Mucosa of stomach (tissue), 1 donor: ENCODE results near the gene CPLX3.

Experiments
- H3K27me3 ChIP-seq: one replicate; pipeline ENCODE4 v1.7.0; 2013; ENCODE audit warnings: mild to moderate bottlenecking, low read length; ENCODE audit not compliant: control insufficient read depth, insufficient read depth
- H3K36me3 ChIP-seq: one replicate; pipeline ENCODE4 v1.7.0; 2013; ENCODE audit warnings: low read length; ENCODE audit not compliant: control insufficient read depth, insufficient read depth
- H3K4me1 ChIP-seq: one replicate; pipeline ENCODE4 v1.7.0; 2013; ENCODE audit warnings: mild to moderate bottlenecking, low read length; ENCODE audit not compliant: control insufficient read depth, insufficient read depth
- H3K4me3 ChIP-seq: one replicate; pipeline ENCODE4 v1.7.0; 2013; ENCODE audit warnings: low read length
- H3K9ac ChIP-seq: one replicate; pipeline ENCODE4 v1.7.0; 2013; ENCODE audit warnings: mild to moderate bottlenecking, low read length, moderate library complexity
- H3K9me3 ChIP-seq: one replicate; pipeline ENCODE4 v1.7.0; 2013; ENCODE audit warnings: mild to moderate bottlenecking, low read length, moderate library complexity; ENCODE audit not compliant: control insufficient read depth
- donor health status: Pancreatic carcinoma.

Gene CPLX3

GRCh38 chr15:74847432-74847831 lies 21.0 kb downstream of the CPLX3 start:
- Histone ChIP-seq H3K36me3 (peaks cover 30% of the 10 kb centered on the region), H3K9ac (no peak overlapping the region), H3K4me3 (no peak overlapping the region), H3K4me1 (peaks cover 40% of the 10 kb centered on the region), H3K9me3 (no peaks in the 10 kb centered on the region), H3K27me3 (no peaks in the 10 kb centered on the region)

- no peak overlapping the region for H3K9ac ChIP-seq
- H3K36me3 ChIP-seq = peaks cover 45% of the 10 kb centered on the region
Observed at GRCh38 chr15:74850393-74850792, 24.0 kb downstream of the CPLX3 start.

GRCh38 chr15:74851960-74852359 lies 25.5 kb downstream of the CPLX3 start:
- Histone ChIP-seq H3K27me3 (no peaks in the 10 kb centered on the region), H3K4me1 (peaks cover 38% of the 10 kb centered on the region), H3K9me3 (no peaks in the 10 kb centered on the region), H3K9ac (no peak overlapping the region), H3K4me3 (no peak overlapping the region), H3K36me3 (peaks cover 41% of the 10 kb centered on the region)

More at GRCh38 chr15:74850393-74850792, 24.0 kb downstream of the CPLX3 start:
- Histone ChIP-seq H3K4me1 (peaks cover 37% of the 10 kb centered on the region), H3K9me3 (no peaks in the 10 kb centered on the region), H3K27me3 (no peaks in the 10 kb centered on the region), H3K4me3 (no peak overlapping the region)

GRCh38 chr15:74854453-74855022 lies 28.1 kb downstream of the CPLX3 start:
- H3K9me3 ChIP-seq = no peaks in the 10 kb centered on the region
- H3K4me3 ChIP-seq = no peak overlapping the region
- H3K27me3 ChIP-seq = no peaks in the 10 kb centered on the region

GRCh38 chr15:74855857-74856256 lies 29.4 kb downstream of the CPLX3 start:
- no peaks in the 10 kb centered on the region for H3K9me3 ChIP-seq
- H3K9ac ChIP-seq = no peak overlapping the region
- peaks cover 48% of the 10 kb centered on the region for H3K4me1 ChIP-seq
- no peak overlapping the region for H3K4me3 ChIP-seq
- H3K36me3 ChIP-seq = peaks cover 25% of the 10 kb centered on the region
- H3K27me3 ChIP-seq = no peaks in the 10 kb centered on the region

More at GRCh38 chr15:74854453-74855022, 28.1 kb downstream of the CPLX3 start:
- no peak overlapping the region for H3K9ac ChIP-seq
- H3K36me3 ChIP-seq = peaks cover 25% of the 10 kb centered on the region
- H3K4me1 ChIP-seq = peaks cover 47% of the 10 kb centered on the region

- Histone ChIP-seq H3K27me3 (no peaks in the 10 kb centered on the region), H3K4me3 (no peak overlapping the region), H3K9ac (no peak overlapping the region), H3K36me3 (peaks cover 20% of the 10 kb centered on the region), H3K4me1 (peaks cover 42% of the 10 kb centered on the region), H3K9me3 (no peaks in the 10 kb centered on the region)
Observed at GRCh38 chr15:74856537-74856936, 30.1 kb downstream of the CPLX3 start.

GRCh38 chr15:74857082-74857655 lies 30.7 kb downstream of the CPLX3 start:
- H3K4me1 ChIP-seq = peaks cover 42% of the 10 kb centered on the region

GRCh38 chr15:74857671-74858368 lies 31.4 kb downstream of the CPLX3 start:
- no peaks in the 10 kb centered on the region for H3K9me3 ChIP-seq
- H3K36me3 ChIP-seq = peaks cover 16% of the 10 kb centered on the region
- H3K9ac ChIP-seq = peak overlapping the region; percentile 0
- H3K4me3 ChIP-seq = no peak overlapping the region
- no peaks in the 10 kb centered on the region for H3K27me3 ChIP-seq
- H3K4me1 ChIP-seq = peaks cover 42% of the 10 kb centered on the region

More at GRCh38 chr15:74857082-74857655, 30.7 kb downstream of the CPLX3 start:
- Histone ChIP-seq H3K9me3 (no peaks in the 10 kb centered on the region), H3K36me3 (peaks cover 20% of the 10 kb centered on the region), H3K9ac (peak overlapping the region; percentile 0), H3K27me3 (no peaks in the 10 kb centered on the region), H3K4me3 (no peak overlapping the region)

- Histone ChIP-seq H3K9ac (no peak overlapping the region), H3K4me3 (no peak overlapping the region), H3K36me3 (peaks cover 11% of the 10 kb centered on the region), H3K4me1 (peaks cover 37% of the 10 kb centered on the region), H3K27me3 (no peaks in the 10 kb centered on the region), H3K9me3 (no peaks in the 10 kb centered on the region)
Observed at GRCh38 chr15:74858369-74858740, 31.9 kb downstream of the CPLX3 start.

- peaks cover 61% of the 10 kb centered on the region for H3K4me1 ChIP-seq
Observed at GRCh38 chr15:74863239-74864056, 37.0 kb downstream of the CPLX3 start.

GRCh38 chr15:74864296-74864695 lies 37.9 kb downstream of the CPLX3 start:
- Histone ChIP-seq H3K4me1 (peaks cover 62% of the 10 kb centered on the region), H3K4me3 (no peak overlapping the region), H3K9ac (no peak overlapping the region), H3K9me3 (no peaks in the 10 kb centered on the region), H3K36me3 (no peaks in the 10 kb centered on the region), H3K27me3 (no peaks in the 10 kb centered on the region)

More at GRCh38 chr15:74863239-74864056, 37.0 kb downstream of the CPLX3 start:
- no peaks in the 10 kb centered on the region for H3K36me3 ChIP-seq
- no peak overlapping the region for H3K9ac ChIP-seq
- no peaks in the 10 kb centered on the region for H3K9me3 ChIP-seq
- H3K27me3 ChIP-seq = no peaks in the 10 kb centered on the region
- no peak overlapping the region for H3K4me3 ChIP-seq

- no peak overlapping the region for H3K4me3 ChIP-seq
- no peaks in the 10 kb centered on the region for H3K9me3 ChIP-seq
- no peak overlapping the region for H3K9ac ChIP-seq
- peaks cover 62% of the 10 kb centered on the region for H3K4me1 ChIP-seq
- H3K36me3 ChIP-seq = no peaks in the 10 kb centered on the region
- H3K27me3 ChIP-seq = no peaks in the 10 kb centered on the region
Observed at GRCh38 chr15:74865316-74865715, 38.9 kb downstream of the CPLX3 start.
